Activated CD8-positive, alpha-beta T cell treated with anti-CD3 and anti-CD28 coated beads for 36 hours (primary cell): ENCODE measurements around the gene DOCK3. TPM values are rescaled to one million over a fixed set of nuclear protein-coding genes. Genes with fewer than 3 reads are reported as not detected.

Experiments used
- ATAC-seq: fragments of 200-7000 bp; cut with Tn5 transposase; one replicate; pipeline ENCODE4 v1.10.0; 2021; ENCODE audit warnings: mild to moderate bottlenecking, moderate library complexity
- CTCF ChIA-PET: fragments of 350-600 bp; sonication (Branson Sonifier 250); formaldehyde crosslinking; loops from one replicate; lab custom pipeline; 2021; ENCODE audit warnings: antibody characterized with exemption; lab: Charles Lee
- POLR2A ChIA-PET: fragments of 350-600 bp; sonication (Branson Sonifier 250); formaldehyde crosslinking; loops from one replicate; lab custom pipeline; 2021; ENCODE audit warnings: antibody characterized with exemption; lab: Charles Lee
- DNase-seq: peaks from one replicate; pipeline ENCODE4 v3.0.0-alpha.2; 2020
- H3K27ac Mint-ChIP-seq: one replicate; pipeline ENCODE4 v1.8.0; 2021; ENCODE audit warnings: mild to moderate bottlenecking, mixed read lengths
- H3K27me3 Mint-ChIP-seq: one replicate; pipeline ENCODE4 v1.8.0; 2021; ENCODE audit warnings: mixed read lengths
- H3K36me3 Mint-ChIP-seq: one replicate; pipeline ENCODE4 v1.8.0; 2021; ENCODE audit warnings: low read depth, mixed read lengths
- H3K4me1 Mint-ChIP-seq: one replicate; pipeline ENCODE4 v1.8.0; 2021; ENCODE audit warnings: low read depth, mixed read lengths
- H3K4me3 Mint-ChIP-seq: one replicate; pipeline ENCODE4 v1.8.0; 2021; ENCODE audit warnings: mild to moderate bottlenecking, moderate library complexity, mixed read lengths
- H3K9me3 Mint-ChIP-seq: one replicate; pipeline ENCODE4 v1.8.0; 2021; ENCODE audit warnings: mixed read lengths
- intact Hi-C: fragments of 100-400 bp; cut with micrococcal nuclease; formaldehyde crosslinking; loops from one replicate; pipeline ENCODE4 v1.10.0; 2022
- total RNA-seq, 2 experiments: library from RNA; stranded (reverse); gene quantifications; one replicate each; pipeline ENCODE4 v1.2.3, GENCODE V29; 2021
- TF ChIP-seq, protein P1 (sequence below): fragments of 200-600 bp; IDR thresholded peaks from one replicate; pipeline ENCODE4 v1.8.0; 2022; ENCODE audit warnings: antibody characterized with exemption, mild to moderate bottlenecking

The DOCK3 gene
- total RNA-seq, 2 experiments from 2014 or later: 3.6 to 4.2 TPM

DNA sequence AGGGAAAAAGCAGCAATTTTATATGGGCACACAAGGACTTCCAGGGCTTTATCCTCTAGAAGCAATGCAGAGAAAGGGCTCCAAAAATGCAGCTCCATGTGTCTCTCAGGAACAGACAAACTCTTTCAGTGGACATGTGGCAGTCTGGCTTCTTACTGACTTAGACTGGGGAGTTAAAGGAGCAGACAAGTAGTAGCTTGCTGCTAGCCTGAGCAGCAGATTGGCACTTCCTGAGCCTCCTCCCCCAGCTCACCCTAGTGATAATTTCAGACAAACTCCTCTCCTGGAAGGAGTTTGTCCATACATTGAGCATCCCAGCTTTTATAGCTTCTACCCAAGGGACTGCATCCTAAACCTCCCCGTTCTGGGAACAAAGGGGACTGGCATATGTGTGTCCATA, 608.7 kb downstream of the DOCK3 start:
- TF ChIP-seq, protein P1, sequence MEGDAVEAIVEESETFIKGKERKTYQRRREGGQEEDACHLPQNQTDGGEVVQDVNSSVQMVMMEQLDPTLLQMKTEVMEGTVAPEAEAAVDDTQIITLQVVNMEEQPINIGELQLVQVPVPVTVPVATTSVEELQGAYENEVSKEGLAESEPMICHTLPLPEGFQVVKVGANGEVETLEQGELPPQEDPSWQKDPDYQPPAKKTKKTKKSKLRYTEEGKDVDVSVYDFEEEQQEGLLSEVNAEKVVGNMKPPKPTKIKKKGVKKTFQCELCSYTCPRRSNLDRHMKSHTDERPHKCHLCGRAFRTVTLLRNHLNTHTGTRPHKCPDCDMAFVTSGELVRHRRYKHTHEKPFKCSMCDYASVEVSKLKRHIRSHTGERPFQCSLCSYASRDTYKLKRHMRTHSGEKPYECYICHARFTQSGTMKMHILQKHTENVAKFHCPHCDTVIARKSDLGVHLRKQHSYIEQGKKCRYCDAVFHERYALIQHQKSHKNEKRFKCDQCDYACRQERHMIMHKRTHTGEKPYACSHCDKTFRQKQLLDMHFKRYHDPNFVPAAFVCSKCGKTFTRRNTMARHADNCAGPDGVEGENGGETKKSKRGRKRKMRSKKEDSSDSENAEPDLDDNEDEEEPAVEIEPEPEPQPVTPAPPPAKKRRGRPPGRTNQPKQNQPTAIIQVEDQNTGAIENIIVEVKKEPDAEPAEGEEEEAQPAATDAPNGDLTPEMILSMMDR: no peak
- ChIA-PET CTCF (no interaction called here), POLR2A (no interaction called here)
- Mint-ChIP-seq H3K4me3 (no peak overlapping the region), H3K27ac (no peak overlapping the region), H3K27me3 (no peaks in the 10 kb centered on the region), H3K36me3 (peaks cover 10% of the 10 kb centered on the region), H3K9me3 (peaks cover 6% of the 10 kb centered on the region), H3K4me1 (no peaks in the 10 kb centered on the region)
- ATAC-seq: no peak
- no peak for DNase-seq
- intact Hi-C loops: no loop called here

DNA sequence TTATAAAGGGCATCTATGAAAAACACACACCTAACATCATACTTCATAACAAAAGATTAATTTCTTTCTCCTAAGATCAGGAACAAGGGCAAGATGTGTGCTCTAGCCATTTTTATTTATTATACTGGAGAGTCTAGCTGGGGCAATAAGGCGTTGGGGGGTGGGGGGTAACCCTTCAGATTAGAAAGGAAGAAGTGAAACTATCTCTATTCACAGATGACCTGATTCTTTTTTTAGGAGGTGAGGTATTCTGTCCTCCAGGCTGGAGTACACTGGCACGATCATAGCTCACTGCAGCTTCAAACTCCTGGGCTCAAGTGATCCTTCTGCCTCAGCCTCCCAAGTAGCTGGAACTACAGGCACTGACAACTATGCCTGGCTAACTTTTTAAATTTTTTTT, 620.9 kb downstream of the DOCK3 start:
- H3K27me3 Mint-ChIP-seq: no peaks in the 10 kb centered on the region
- CTCF ChIA-PET: interaction anchor here (1.9 kb wide), 1 partner anchor 324 kb away, joined by 4 read pairs; no protein-coding TSS in a partner anchor

DNA sequence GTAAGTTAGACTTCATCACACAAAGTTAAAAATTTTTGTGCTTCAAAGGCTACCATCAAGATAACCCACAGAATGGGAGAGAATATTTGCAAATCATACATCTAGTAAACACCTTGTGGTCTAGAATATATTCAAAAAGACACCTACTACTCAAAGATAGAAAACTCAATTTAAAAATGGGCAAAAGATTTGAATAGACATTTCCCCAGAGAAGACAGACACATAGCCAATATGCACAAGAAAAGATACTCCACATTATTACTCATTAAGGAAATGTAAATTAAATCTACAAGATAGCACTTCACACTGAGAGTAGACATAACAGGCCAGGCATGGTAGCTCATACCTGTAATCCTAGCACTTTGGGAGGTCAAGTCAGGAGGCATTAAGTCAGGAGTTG, 622.6 kb downstream of the DOCK3 start:
- ChIA-PET POLR2A (no interaction called here), CTCF (no interaction called here)
- H3K4me1 Mint-ChIP-seq: no peaks in the 10 kb centered on the region
- H3K9me3 Mint-ChIP-seq: peaks cover 6% of the 10 kb centered on the region
- H3K27me3 Mint-ChIP-seq: no peaks in the 10 kb centered on the region
- no peak overlapping the region for H3K27ac Mint-ChIP-seq
- peaks cover 8% of the 10 kb centered on the region for H3K36me3 Mint-ChIP-seq
- no peak for DNase-seq
- intact Hi-C loops: no loop called here
- no peak for ATAC-seq
- no peak overlapping the region for H3K4me3 Mint-ChIP-seq
- TF ChIP-seq, protein P1: no peak

More for the DNA sequence above, 620.9 kb downstream of the DOCK3 start:
- H3K36me3 Mint-ChIP-seq: peaks cover 1% of the 10 kb centered on the region
- intact Hi-C loops: no loop called here
- peaks cover 9% of the 10 kb centered on the region for H3K9me3 Mint-ChIP-seq
- no peak overlapping the region for H3K4me3 Mint-ChIP-seq
- no peaks in the 10 kb centered on the region for H3K4me1 Mint-ChIP-seq
- ATAC-seq: no peak
- TF ChIP-seq, protein P1: no peak
- POLR2A ChIA-PET: no interaction called here
- no peak for DNase-seq
- H3K27ac Mint-ChIP-seq: no peak overlapping the region

DNA sequence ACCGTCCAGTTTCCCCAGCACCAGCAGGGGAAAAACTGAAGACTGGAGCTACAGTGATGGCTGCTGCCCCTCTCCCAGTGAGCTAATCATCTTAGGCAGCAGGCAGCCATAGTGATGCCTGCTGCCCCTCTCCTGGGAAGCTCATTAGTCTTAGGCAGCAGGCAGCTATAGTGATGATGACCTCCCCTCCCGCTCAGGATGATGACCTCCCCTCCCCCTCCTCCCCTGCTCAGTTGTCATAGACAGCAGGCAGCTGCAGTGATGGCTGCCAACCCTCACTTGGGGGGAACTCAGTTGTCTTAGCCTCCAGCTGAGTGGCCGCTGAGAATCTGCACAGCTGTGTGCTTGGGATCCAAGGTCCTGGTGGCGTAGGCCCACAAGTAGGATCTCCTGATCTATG, 629.5 kb downstream of the DOCK3 start:
- no peak for ATAC-seq
- Mint-ChIP-seq H3K4me1 (no peaks in the 10 kb centered on the region), H3K27me3 (no peaks in the 10 kb centered on the region), H3K9me3 (peaks cover 16% of the 10 kb centered on the region), H3K27ac (no peak overlapping the region), H3K36me3 (peaks cover 16% of the 10 kb centered on the region), H3K4me3 (no peak overlapping the region)
- TF ChIP-seq, protein P1: no peak
- CTCF ChIA-PET: no interaction called here
- intact Hi-C loops: no loop called here
- DNase-seq: no peak
- POLR2A ChIA-PET: no interaction called here

DNA sequence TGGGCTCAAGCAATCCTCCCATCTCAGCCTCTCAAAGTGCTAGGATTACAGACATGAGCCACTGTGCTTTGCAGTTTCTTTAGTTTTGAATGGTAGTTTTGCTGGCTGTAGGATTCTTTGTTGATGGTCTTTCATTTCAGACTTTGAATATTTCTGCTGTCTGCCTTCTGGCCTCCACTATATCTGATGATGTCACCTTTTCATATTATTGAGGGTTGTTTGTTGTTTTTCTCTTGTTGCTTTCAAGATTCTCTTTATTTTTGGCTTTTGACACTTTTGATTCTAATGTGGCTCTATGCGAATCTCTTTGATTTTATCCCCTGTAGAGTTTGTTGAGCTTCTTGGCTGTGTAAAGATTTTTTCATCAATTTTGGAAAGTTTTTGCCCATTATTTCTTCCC, 631.4 kb downstream of the DOCK3 start:
- Mint-ChIP-seq H3K27ac (no peak overlapping the region), H3K4me1 (no peaks in the 10 kb centered on the region), H3K27me3 (no peaks in the 10 kb centered on the region), H3K4me3 (no peak overlapping the region), H3K9me3 (peaks cover 16% of the 10 kb centered on the region), H3K36me3 (peaks cover 16% of the 10 kb centered on the region)
- POLR2A ChIA-PET: no interaction called here
- ATAC-seq (no peak), DNase-seq (no peak)
- CTCF ChIA-PET: interaction anchor here (0.6 to 1.3 kb wide), 2 partner anchors 12 to 128 kb away, joined by 3 read pairs; no protein-coding TSS in a partner anchor
- intact Hi-C loops: no loop called here
- TF ChIP-seq, protein P1: no peak
